Endothelial cell of umbilical vein (primary cell): Measurements from ENCODE around the gene BPHL. TPM values are rescaled to one million over a fixed set of nuclear protein-coding genes. Genes with fewer than 3 reads are reported as not detected.

Experiments
- BruUV-seq: library from RNA; stranded (reverse); fragments of 400-500 nt; replicated peaks from 2 replicates; lab custom pipeline; 2021; lab: Mats Ljungman, UMichigan
- CTCF ChIA-PET: fragments of 300-600, 350-600 bp; sonication (Branson Sonifier 250); formaldehyde crosslinking; loops from one replicate; lab custom pipeline; 2021; ENCODE audit warnings: antibody characterized with exemption, inconsistent platforms; lab: Charles Lee
- POLR2A ChIA-PET: fragments of 300-600, 350-600 bp; sonication (Branson Sonifier 250); formaldehyde crosslinking; loops from one replicate; lab custom pipeline; 2021; ENCODE audit warnings: antibody characterized with exemption, inconsistent platforms; lab: Charles Lee
- DNase-seq: peaks from one replicate; pipeline ENCODE4 v3.0.0-alpha.2; 2011; ENCODE audit warnings: low read depth, low spot score
- FAIRE-seq: peaks from 2 replicates; lab custom pipeline; 2011; peaks lifted over from hg19 to GRCh38; lab: Jason Lieb, UNC
- H2AFZ ChIP-seq: 2 replicates; pipeline ENCODE4 v1.6.0; 2012; ENCODE audit warnings: low read depth, low read length, control low read depth, inconsistent platforms
- H3K27ac ChIP-seq: 2 replicates; pipeline ENCODE4 v1.5.1; 2011; ENCODE audit warnings: low read depth, mild to moderate bottlenecking, control low read depth, low read length, moderate library complexity; ENCODE audit not compliant: insufficient read depth
- H3K27me3 ChIP-seq, 2 experiments: 2 replicates each; pipeline versions ENCODE4 v1.6.0 to v1.6.1; 2011; ENCODE audit warnings: low read length in 2 of 2, mixed read lengths in 1 of 2; ENCODE audit not compliant: control insufficient read depth in 2 of 2, insufficient read depth in 2 of 2
- H3K36me3 ChIP-seq, 2 experiments: 2 replicates in 1 of 2; 3 replicates in 1 of 2; pipeline ENCODE4 v1.5.1; 2011; ENCODE audit warnings: low read length in 2 of 2, mild to moderate bottlenecking in 1 of 2, moderate library complexity in 1 of 2; ENCODE audit not compliant: control insufficient read depth in 2 of 2, insufficient read depth in 2 of 2; ENCODE audit errors: extremely low read depth in 1 of 2
- H3K4me1 ChIP-seq: 3 replicates; pipeline ENCODE4 v1.5.1; 2011; ENCODE audit warnings: mild to moderate bottlenecking, low read length; ENCODE audit not compliant: control insufficient read depth, insufficient read depth; ENCODE audit errors: extremely low read depth
- H3K4me2 ChIP-seq: 2 replicates; pipeline ENCODE4 v1.6.1; 2011; ENCODE audit warnings: low read length, control low read depth, mixed read lengths; ENCODE audit not compliant: insufficient read depth
- H3K4me3 ChIP-seq, 3 experiments: fragments of 200-600 bp in 1 of 3; sonication (generic), shearing (Covaris generic) in 1 of 3; replicated peaks in 1 of 3; 2 replicates each; pipeline ENCODE4 v1.5.1; 2011 to 2016; ENCODE audit warnings: control low read depth in 3 of 3, low read length in 3 of 3, mild to moderate bottlenecking in 2 of 3, inconsistent platforms in 1 of 3, low read depth in 1 of 3, moderate library complexity in 1 of 3; ENCODE audit not compliant: insufficient read depth in 1 of 3
- H3K79me2 ChIP-seq: 2 replicates; pipeline ENCODE4 v1.6.0; 2012; ENCODE audit warnings: low read length, inconsistent platforms; ENCODE audit not compliant: control insufficient read depth, insufficient read depth
- H3K9ac ChIP-seq: replicated peaks from 2 replicates; pipeline ENCODE3; 2011; ENCODE audit warnings: low read length, control low read depth; ENCODE audit not compliant: insufficient read depth; ENCODE audit errors: extremely low read depth
- H3K9me1 ChIP-seq: replicated peaks from 3 replicates; pipeline ENCODE4 v1.6.0; 2011; ENCODE audit warnings: mild to moderate bottlenecking, low read length; ENCODE audit not compliant: control insufficient read depth, insufficient read depth; ENCODE audit errors: extremely low read depth
- H3K9me3 ChIP-seq: replicated peaks from 2 replicates; pipeline ENCODE4 v1.5.1; 2012; ENCODE audit warnings: low read length, inconsistent platforms; ENCODE audit not compliant: control insufficient read depth, insufficient read depth
- H4K20me1 ChIP-seq: replicated peaks from 2 replicates; pipeline ENCODE3; 2011; ENCODE audit warnings: mild to moderate bottlenecking, low read length; ENCODE audit not compliant: control insufficient read depth, insufficient read depth; ENCODE audit errors: extremely low read depth
- CTCF ChIP-seq, 2 donors: IDR thresholded peaks; 1 replicate in 1 of 2; 2 replicates in 1 of 2; pipeline ENCODE4 v1.5.1; 2011; ENCODE audit warnings: low read length in 2 of 2, mild to moderate bottlenecking in 2 of 2, moderate library complexity in 2 of 2, control low read depth in 1 of 2, inconsistent platforms in 1 of 2, low read depth in 1 of 2; ENCODE audit not compliant: insufficient read depth in 1 of 2; ENCODE audit errors: extremely low read depth in 1 of 2
- EZH2 ChIP-seq: IDR thresholded peaks from 2 replicates; pipeline ENCODE4 v1.6.1; 2012; ENCODE audit warnings: borderline replicate concordance, low read depth, mild to moderate bottlenecking, moderate library complexity, low read length, inconsistent platforms; ENCODE audit not compliant: severe bottlenecking
- FOS ChIP-seq: IDR thresholded peaks from 2 replicates; pipeline ENCODE4 v1.6.1; 2011; ENCODE audit warnings: mild to moderate bottlenecking, low read length, moderate library complexity, borderline replicate concordance; ENCODE audit not compliant: insufficient read depth
- GATA2 ChIP-seq: IDR thresholded peaks from 2 replicates; pipeline ENCODE4 v1.7.0; 2011; ENCODE audit warnings: low read depth, mild to moderate bottlenecking, moderate library complexity, mixed read lengths, low read length; ENCODE audit not compliant: insufficient read length, insufficient read depth
- MAX ChIP-seq: IDR thresholded peaks from 2 replicates; pipeline ENCODE4 v1.6.1; 2011; ENCODE audit not compliant: insufficient read depth, insufficient read length
- MYC ChIP-seq: IDR thresholded peaks from one replicate; pipeline ENCODE4 v1.6.1; 2011; ENCODE audit warnings: mild to moderate bottlenecking, low read depth, low read length
- POLR2A ChIP-seq: IDR thresholded peaks from 2 replicates; pipeline ENCODE4 v1.6.1; 2012; ENCODE audit warnings: low read depth, mild to moderate bottlenecking, control low read depth, low read length
- dilution Hi-C: fragments of 300-500 bp; cut with MboI; formaldehyde crosslinking; loops from one replicate; pipeline ENCODE4 v1.15.0; 2019; ENCODE audit warnings: low sequenced_read_pairs; ENCODE audit not compliant: extremely low pct_ligation_motif_present
- intact Hi-C: fragments of 100-400 bp; cut with micrococcal nuclease; formaldehyde crosslinking; loops from one replicate; pipeline ENCODE4 v1.10.0; 2022
- polyA plus RNA-seq, 4 experiments: library from polyadenylated mRNA; depleted of rRNA in 3 of 4; stranded (reverse) in 3 of 4; unstranded in 1 of 4; fragments of >200 nt; gene quantifications; 2 replicates each; pipeline versions ENCODE4 v1.2.1 to v1.2.3, GENCODE V29; 2011 to 2012; ENCODE audit warnings: missing spikeins in 1 of 4
- total RNA-seq: library from RNA; stranded (reverse); gene quantifications from 2 replicates; pipeline ENCODE4 v1.2.3, GENCODE V29; 2021

The BPHL gene
- total and polyA plus RNA-seq, 2 donors (not counting 3 experiments of a cell fraction or from before 2014, with no cell fraction given): 12.3 to 14.8 TPM

GRCh38 chr6:3086282-3086946 lies 32.1 kb upstream of the BPHL start:
- H4K20me1 ChIP-seq: no peaks in the 10 kb centered on the region
- peaks cover 9 to 14% of the 10 kb centered on the region in 2 experiments for H3K36me3 ChIP-seq
- H3K9me3 ChIP-seq: no peaks in the 10 kb centered on the region
- FAIRE-seq (no peak), DNase-seq (no peak)
- intact Hi-C loops: no loop called here
- no peak for TF ChIP-seq GATA2
- TF ChIP-seq MYC: no peak
- no peak for TF ChIP-seq FOS
- no peak for TF ChIP-seq CTCF (IDR thresholded peaks at IDR 0.05; ENCODE audit: extremely low read depth in 1 of 2, insufficient read depth in 1 of 2, low read depth in 1 of 2, low read length in 2 of 2)
- no peak for TF ChIP-seq EZH2
- no peak for TF ChIP-seq MAX
- no peak for TF ChIP-seq POLR2A
- no peak overlapping the region for H3K9ac ChIP-seq
- H3K4me2 ChIP-seq: no peak overlapping the region
- peaks cover 12% of the 10 kb centered on the region for H3K4me1 ChIP-seq
- ChIA-PET POLR2A (interaction anchor here (0.6 kb wide), 1 partner anchor 10 kb away, joined by 4 read pairs; no protein-coding TSS in a partner anchor), CTCF (interaction anchor here (0.9 kb wide), 1 partner anchor 19 kb away, joined by 3 read pairs; the partner anchor contains the start of gene RIPK1)
- no TSS peak for BruUV-seq
- no peaks in the 10 kb centered on the region for H3K79me2 ChIP-seq
- no peak overlapping the region for H3K4me3 ChIP-seq
- H2AFZ ChIP-seq: no peak overlapping the region
- H3K9me1 ChIP-seq: no peaks in the 10 kb centered on the region
- H3K27ac ChIP-seq: no peak overlapping the region
- dilution Hi-C loops: no loop called here
- no peaks in the 10 kb centered on the region for H3K27me3 ChIP-seq
